ENCODE measurements around the gene CBX7. TPM values are rescaled to one million over a fixed set of nuclear protein-coding genes. Genes with fewer than 3 reads are reported as not detected.

Gene CBX7
- total and polyA plus RNA-seq, 4 donors, result 2.2 to 21.8 (median 14.9) TPM

DNA sequence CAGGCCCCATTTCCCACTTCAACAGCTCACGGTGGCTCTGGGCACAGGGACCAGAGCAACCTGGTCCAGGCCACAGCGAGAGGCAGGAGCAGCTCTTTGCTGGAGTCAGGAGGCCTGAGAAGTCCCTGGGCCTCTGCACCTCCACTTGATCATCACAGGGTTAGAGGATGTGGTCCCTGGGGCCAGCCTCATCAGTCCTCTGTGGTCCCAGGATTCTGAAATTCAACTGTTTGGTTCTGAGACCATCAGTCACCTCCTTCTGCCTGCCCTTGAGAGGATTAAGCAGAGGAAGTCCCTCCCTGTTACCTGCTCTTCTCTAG, 24.9 kb upstream of the CBX7 start (continued):
- TF ChIP-seq REST (IDR thresholded peaks at IDR 0.05), result no peak

- Histone ChIP-seq H3K9ac (ENCODE audit: low read depth in 1 of 2, low read length in 2 of 2) (peak overlapping the region in 1 of 2 donors; percentile 10), H3K27ac (ENCODE audit: low read depth in 1 of 2, low read length in 2 of 2) (peak overlapping the region; percentile 53 to 72), H3K4me1 (ENCODE audit: control insufficient read depth in 4 of 4, insufficient read depth in 4 of 4, low read length in 3 of 4) (peaks cover 0 to 29% (median 2%) of the 10 kb centered on the region in 4 donors), H3K27me3 (ENCODE audit: control insufficient read depth in 4 of 4, insufficient read depth in 4 of 4, low read length in 3 of 4) (no peaks in the 10 kb centered on the region), H3K4me3 (ENCODE audit: low read depth in 1 of 3, low read length in 3 of 3) (no peak overlapping the region), H3K9me3 (ENCODE audit: control insufficient read depth in 4 of 4, low read length in 3 of 4) (no peaks in the 10 kb centered on the region), H3K36me3 (ENCODE audit: control insufficient read depth in 4 of 4, insufficient read depth in 3 of 4, low read depth in 1 of 4, low read length in 3 of 4) (no peaks in the 10 kb centered on the region)
- no peak for DNase-seq (ENCODE audit: low spot score)
- TF ChIP-seq FOXA1 (IDR thresholded peaks at IDR 0.05) (no peak), JUND (IDR thresholded peaks at IDR 0.05) (no peak), CTCF (IDR thresholded peaks at IDR 0.05; ENCODE audit: low read depth, low read length, missing input control) (no peak), FOXA2 (IDR thresholded peaks at IDR 0.05) (no peak), SP1 (IDR thresholded peaks at IDR 0.05) (no peak), NR2F2 (IDR thresholded peaks at IDR 0.05) (no peak), RAD21 (IDR thresholded peaks at IDR 0.05) (no peak), GABPA (IDR thresholded peaks at IDR 0.05 in 1 of 2, conservative IDR thresholded peaks at IDR 0.05 in 1 of 2) (no peak)
- 91% methylated on average over 14 of the region's 14 CpGs for WGBS
Measured at GRCh38 chr22:39176714-39177455, 24.4 kb upstream of the CBX7 start.

DNA sequence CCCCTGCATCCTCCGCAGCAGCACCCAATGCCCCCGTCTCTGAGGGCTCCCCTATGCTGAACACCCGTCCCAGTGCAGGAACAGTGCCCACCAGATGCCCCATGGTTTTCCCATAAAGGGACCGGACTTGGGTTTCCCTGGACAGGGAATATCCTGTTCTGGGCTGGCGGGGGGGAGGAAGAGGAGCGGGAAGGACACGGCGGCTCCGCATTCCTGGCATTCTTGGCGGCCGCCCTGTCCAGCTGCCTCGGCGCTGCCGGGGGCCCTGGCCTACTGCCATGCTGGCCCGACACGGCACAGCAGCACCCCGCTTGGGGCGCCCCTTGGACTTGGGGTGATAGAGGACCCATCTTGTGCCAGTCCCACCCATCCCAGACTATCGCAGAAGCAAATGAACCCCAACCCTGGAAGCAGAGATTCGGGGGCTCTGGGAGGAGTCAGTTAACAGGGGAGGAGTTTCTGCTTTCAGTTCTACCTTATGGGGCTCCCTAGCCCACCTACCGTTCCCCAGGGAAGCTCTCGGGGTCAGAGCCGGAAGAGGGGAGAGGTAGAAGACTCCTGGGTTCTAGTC, 23.7 kb upstream of the CBX7 start:
- no peak for TF ChIP-seq YY1 (IDR thresholded peaks at IDR 0.05)
- no peak for TF ChIP-seq FOXA1 (IDR thresholded peaks at IDR 0.05)
- peak; percentile 26 for TF ChIP-seq MAX (IDR thresholded peaks at IDR 0.05)
- TF ChIP-seq ZBTB33 (IDR thresholded peaks at IDR 0.05), result no peak
- peak; percentile 56 for TF ChIP-seq SP1 (IDR thresholded peaks at IDR 0.05)
- TF ChIP-seq HNF4G (IDR thresholded peaks at IDR 0.05), result no peak
- no peak for TF ChIP-seq GABPA (IDR thresholded peaks at IDR 0.05 in 1 of 2, conservative IDR thresholded peaks at IDR 0.05 in 1 of 2)
- TF ChIP-seq JUND (IDR thresholded peaks at IDR 0.05), result no peak
- no peak for TF ChIP-seq FOXA2 (IDR thresholded peaks at IDR 0.05)
- TF ChIP-seq NR2F2 (IDR thresholded peaks at IDR 0.05), result peak; percentile 68
- no peak for TF ChIP-seq EGR1 (IDR thresholded peaks at IDR 0.05; ENCODE audit: low read depth in 2 of 2)
- TF ChIP-seq RAD21 (IDR thresholded peaks at IDR 0.05), result peak in 1 of 2 donors; percentile 22
- TF ChIP-seq REST (IDR thresholded peaks at IDR 0.05), result peak; percentile 74
- no peak for TF ChIP-seq HNF4A (conservative IDR thresholded peaks at IDR 0.05)
- TF ChIP-seq RXRA (IDR thresholded peaks at IDR 0.05), result peak in 1 of 2 donors; percentile 21
- Histone ChIP-seq H3K4me1 (ENCODE audit: control insufficient read depth in 4 of 4, insufficient read depth in 4 of 4, low read length in 3 of 4) (peaks cover 0 to 29% (median 2%) of the 10 kb centered on the region in 4 donors), H3K9ac (ENCODE audit: low read depth in 1 of 2, low read length in 2 of 2) (no peak overlapping the region), H3K4me3 (ENCODE audit: low read depth in 1 of 3, low read length in 3 of 3) (no peak overlapping the region), H3K27me3 (ENCODE audit: control insufficient read depth in 4 of 4, insufficient read depth in 4 of 4, low read length in 3 of 4) (no peaks in the 10 kb centered on the region), H3K9me3 (ENCODE audit: control insufficient read depth in 4 of 4, low read length in 3 of 4) (no peaks in the 10 kb centered on the region), H3K36me3 (ENCODE audit: control insufficient read depth in 4 of 4, insufficient read depth in 3 of 4, low read depth in 1 of 4, low read length in 3 of 4) (no peaks in the 10 kb centered on the region), H3K27ac (ENCODE audit: low read depth in 1 of 2, low read length in 2 of 2) (peak overlapping the region; percentile 53 to 72)
- WGBS, result 46% methylated on average over 23 of the region's 23 CpGs
- DNase-seq (ENCODE audit: low spot score), result no peak
